HCT116 (cell line): ENCODE results near the gene LY6G6D. TPM values are rescaled to one million over a fixed set of nuclear protein-coding genes. Genes with fewer than 3 reads are reported as not detected.

Source experiments
- ATAC-seq: fragments of 200-7000 bp; cut with Tn5 transposase; 2 replicates; pipeline ENCODE4 v1.9.1; 2020; ENCODE audit warnings: mild to moderate bottlenecking, moderate library complexity
- BruUV-seq: library from RNA; stranded (reverse); fragments of 400-500 nt; replicated peaks from 2 replicates; lab custom pipeline; 2021; lab: Mats Ljungman, UMichigan
- CTCF ChIA-PET: fragments of 300-600 bp; sonication (Branson Sonifier 250); formaldehyde crosslinking; loops from one replicate; lab custom pipeline; 2021; ENCODE audit warnings: antibody characterized with exemption; lab: Charles Lee
- POLR2A ChIA-PET: fragments of 300-600, 350-600 bp; sonication (Branson Sonifier 250); formaldehyde crosslinking; loops from one replicate; lab custom pipeline; 2021; ENCODE audit warnings: antibody characterized with exemption; lab: Charles Lee
- RAD21 ChIA-PET, 2 experiments: fragments of 300-600 bp; sonication (Branson Sonifier 250); formaldehyde crosslinking; loops; one replicate each; lab custom pipeline; 2023; ENCODE audit warnings: low total read pairs in 2 of 2; ENCODE audit not compliant: uncharacterized antibody in 2 of 2, unreplicated experiment in 2 of 2, low non-redundant PET in 1 of 2; lab: Charles Lee
- DNase-seq: peaks from one replicate; pipeline ENCODE4 v3.0.0-alpha.2; 2010; ENCODE audit warnings: low read depth, low spot score
- H2AFZ ChIP-seq: fragments of 200-600 bp; shearing (Covaris generic), sonication (generic); 2 replicates; pipeline ENCODE4 v1.6.1; 2017; ENCODE audit warnings: low read depth, mixed run types, mixed read lengths, antibody characterized with exemption, low read length; ENCODE audit not compliant: poor library complexity, severe bottlenecking
- H3K27ac ChIP-seq: 2 replicates; pipeline ENCODE4 v1.5.1; 2012; ENCODE audit warnings: low read depth, low read length
- H3K27me3 ChIP-seq: fragments of 200-600 bp; sonication (generic); 2 replicates; pipeline ENCODE4 v1.6.1; 2016; ENCODE audit warnings: mixed run types, low read length, mixed read lengths; ENCODE audit not compliant: insufficient read depth
- H3K36me3 ChIP-seq, 2 experiments: fragments of 200-500 bp in 1 of 2; fragments of 200-600 bp in 1 of 2; sonication (Bioruptor generic) in 1 of 2; sonication (generic) in 1 of 2; 2 replicates each; pipeline versions ENCODE4 v1.5.1 to v1.6.1; 2014 to 2016; ENCODE audit warnings: low read length in 2 of 2, inconsistent platforms in 1 of 2, mixed read lengths in 1 of 2, mixed run types in 1 of 2; ENCODE audit not compliant: insufficient read depth in 2 of 2, control insufficient read depth in 1 of 2
- H3K4me1 ChIP-seq, 2 experiments: fragments of 200-600 bp in 1 of 2; sonication (generic) in 1 of 2; 2 replicates each; pipeline versions ENCODE4 v1.5.1 to v1.6.1; 2012 to 2017; ENCODE audit warnings: low read length in 2 of 2, inconsistent platforms in 1 of 2, mild to moderate bottlenecking in 1 of 2, mixed read lengths in 1 of 2, mixed run types in 1 of 2, moderate library complexity in 1 of 2; ENCODE audit not compliant: insufficient read depth in 2 of 2, control insufficient read depth in 1 of 2
- H3K4me2 ChIP-seq: fragments of 200-600 bp; sonication (generic); 2 replicates; pipeline ENCODE4 v1.6.1; 2017; ENCODE audit warnings: mixed run types, low read length, mixed read lengths
- H3K4me3 ChIP-seq, 2 experiments: fragments of 200-600 bp in 1 of 2; sonication (generic) in 1 of 2; replicated peaks in 1 of 2; 2 replicates each; pipeline ENCODE4 v1.5.1; 2011 to 2016; ENCODE audit warnings: low read length in 2 of 2, control low read depth in 1 of 2, low read depth in 1 of 2, mild to moderate bottlenecking in 1 of 2, mixed read lengths in 1 of 2, mixed run types in 1 of 2
- H3K79me2 ChIP-seq: fragments of 200-600 bp; sonication (generic); 2 replicates; pipeline ENCODE4 v1.6.1; 2017; ENCODE audit warnings: mild to moderate bottlenecking, mixed run types, low read length, moderate library complexity, mixed read lengths; ENCODE audit not compliant: insufficient read depth
- H3K9ac ChIP-seq: fragments of 200-600 bp; sonication (generic); 2 replicates; pipeline ENCODE4 v1.6.1; 2016; ENCODE audit warnings: low read length, mixed read lengths
- H3K9me2 ChIP-seq: fragments of 200-600 bp; sonication (generic), shearing (Covaris generic); 2 replicates; pipeline ENCODE4 v1.6.1; 2017; ENCODE audit warnings: mixed run types, mild to moderate bottlenecking, moderate library complexity; ENCODE audit not compliant: insufficient read depth
- H3K9me3 ChIP-seq, 2 experiments: fragments of 200-500 bp in 1 of 2; fragments of 200-600 bp in 1 of 2; sonication (Bioruptor generic) in 1 of 2; sonication (generic) in 1 of 2; 2 replicates each; pipeline ENCODE4 v1.6.1; 2014 to 2017; ENCODE audit warnings: low read length in 2 of 2, mixed read lengths in 2 of 2, inconsistent platforms in 1 of 2, low read depth in 1 of 2, mild to moderate bottlenecking in 1 of 2, mixed run types in 1 of 2, moderate library complexity in 1 of 2; ENCODE audit not compliant: control insufficient read depth in 1 of 2, insufficient read depth in 1 of 2
- H4K20me1 ChIP-seq: fragments of 200-600 bp; sonication (generic), shearing (Covaris generic); 2 replicates; pipeline ENCODE4 v1.6.1; 2017; ENCODE audit warnings: mixed run types, mild to moderate bottlenecking, moderate library complexity; ENCODE audit not compliant: insufficient read depth
- CBX3 ChIP-seq: IDR thresholded peaks from 2 replicates; pipeline ENCODE4 v1.6.1; 2012; ENCODE audit warnings: low read depth
- CEBPB ChIP-seq: IDR thresholded peaks from 2 replicates; pipeline ENCODE4 v1.6.1; 2012; ENCODE audit warnings: low read depth
- ELF1 ChIP-seq: IDR thresholded peaks from 2 replicates; pipeline ENCODE4 v1.6.1; 2012; ENCODE audit warnings: low read depth, borderline replicate concordance
- EZH2 ChIP-seq: fragments of 200-600 bp; sonication (generic); IDR thresholded peaks from 2 replicates; pipeline ENCODE4 v1.6.1; 2017; ENCODE audit warnings: antibody characterized with exemption, mixed run types
- EZH2phosphoT487 ChIP-seq: fragments of 200-600 bp; IDR thresholded peaks from 2 replicates; pipeline ENCODE4 v1.6.1; 2018; ENCODE audit warnings: antibody characterized with exemption, borderline replicate concordance
- FOSL1 ChIP-seq: IDR thresholded peaks from 2 replicates; pipeline ENCODE4 v1.6.1; 2012; ENCODE audit warnings: low read depth
- JUND ChIP-seq: IDR thresholded peaks from 2 replicates; pipeline ENCODE4 v1.6.1; 2012
- POLR2A ChIP-seq: IDR thresholded peaks from 2 replicates; pipeline ENCODE4 v1.7.0; 2011; ENCODE audit warnings: borderline replicate concordance; ENCODE audit not compliant: insufficient read depth, insufficient read length; ENCODE audit errors: extremely low read depth
- POLR2AphosphoS5 ChIP-seq: IDR thresholded peaks from 2 replicates; pipeline ENCODE4 v1.6.1; 2011; ENCODE audit warnings: mild to moderate bottlenecking, low read depth, low read length, moderate library complexity
- RAD21 ChIP-seq: IDR thresholded peaks from 2 replicates; pipeline ENCODE4 v1.6.1; 2012; ENCODE audit warnings: low read depth, mild to moderate bottlenecking
- SIN3A ChIP-seq: IDR thresholded peaks from 2 replicates; pipeline ENCODE4 v1.6.1; 2012; ENCODE audit warnings: low read depth
- SRF ChIP-seq: IDR thresholded peaks from 2 replicates; pipeline ENCODE4 v1.6.1; 2012; ENCODE audit warnings: low read depth
- ZFX ChIP-seq: fragments of 450-650 bp; IDR thresholded peaks from 2 replicates; pipeline ENCODE4 v1.6.1; 2017
- ZNF274 ChIP-seq: fragments of 200-500 bp; sonication (Bioruptor generic); IDR thresholded peaks from 2 replicates; pipeline ENCODE4 v1.6.1; 2014; ENCODE audit warnings: mild to moderate bottlenecking, low read depth, low read length, inconsistent platforms
- intact Hi-C: fragments of 100-400 bp; cut with micrococcal nuclease; formaldehyde crosslinking; loops from 2 replicates; pipeline ENCODE4 v1.10.0; 2022
- total RNA-seq: library from RNA; stranded (reverse); gene quantifications from one replicate; pipeline ENCODE4 v1.2.1, GENCODE V29; 2021; ENCODE audit not compliant: unreplicated experiment
- TF ChIP-seq, protein P1 (sequence below): IDR thresholded peaks from 2 replicates; pipeline ENCODE4 v1.6.1; 2012
- TF ChIP-seq, protein P2 (sequence below): IDR thresholded peaks from 2 replicates; pipeline ENCODE4 v1.6.1; 2011; ENCODE audit warnings: mild to moderate bottlenecking, low read length, moderate library complexity; ENCODE audit not compliant: insufficient replicate concordance; ENCODE audit errors: extremely low read depth
- TF ChIP-seq, protein P3 (sequence below): IDR thresholded peaks from 2 replicates; pipeline ENCODE4 v1.6.1; 2012; ENCODE audit warnings: low read depth
- TF ChIP-seq, protein P4 (sequence below), 3 experiments: fragments of 200-600 bp in 1 of 3; sonication (generic) in 1 of 3; IDR thresholded peaks in 2 of 3; conservative IDR thresholded peaks in 1 of 3; 2 replicates each; pipeline ENCODE4 v1.5.1; 2012 to 2017; ENCODE audit warnings: low read depth in 2 of 3, low read length in 2 of 3, antibody characterized with exemption in 1 of 3, borderline replicate concordance in 1 of 3, control low read depth in 1 of 3, mild to moderate bottlenecking in 1 of 3, mixed read lengths in 1 of 3, mixed run types in 1 of 3, moderate library complexity in 1 of 3; ENCODE audit not compliant: insufficient read depth in 1 of 3
- TF ChIP-seq, protein P5 (sequence below): IDR thresholded peaks from 2 replicates; pipeline ENCODE4 v1.6.1; 2012

LY6G6D gene
- total RNA-seq, 1 experiment from 2014 or later, result not detected

DNA sequence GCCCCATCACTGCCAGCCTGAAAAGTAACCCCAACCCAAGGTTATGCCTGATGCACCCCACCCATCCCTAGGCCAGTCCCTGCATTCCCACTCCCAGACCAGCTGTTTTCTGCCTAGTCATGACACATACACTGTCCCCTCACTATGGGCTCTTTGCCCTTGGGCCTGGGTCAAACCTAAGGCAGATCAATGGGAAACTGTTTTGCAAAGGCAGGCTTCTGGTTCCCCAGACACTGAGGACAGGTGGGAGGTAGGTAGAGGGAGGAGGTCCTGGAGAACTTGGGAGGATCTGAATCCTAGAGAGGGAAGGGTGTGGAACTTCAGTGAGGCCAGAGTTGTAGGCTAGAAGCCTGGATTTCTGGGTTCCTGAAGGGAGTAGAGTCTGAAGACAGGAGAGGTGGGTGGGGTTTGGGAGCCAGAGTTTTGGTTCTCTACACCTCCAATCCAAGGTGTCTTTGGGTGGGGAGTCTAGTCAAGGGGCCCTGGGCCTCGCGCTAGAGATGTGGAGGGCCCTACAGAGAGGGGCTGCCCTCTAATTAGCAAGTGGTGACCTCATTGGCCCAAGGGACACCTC lies 19.2 kb downstream of the LY6G6D start:
- ChIA-PET POLR2A (no interaction called here), CTCF (interaction anchor here (1.5 kb wide), 1 partner anchor 57 kb away, joined by 3 read pairs; no protein-coding TSS in a partner anchor), RAD21 (interaction anchor here in 1 of 2 experiments (1.1 kb wide), 1 partner anchor 41 kb away, joined by 4 read pairs; no protein-coding TSS in a partner anchor)
- Histone ChIP-seq H4K20me1 (no peaks in the 10 kb centered on the region; the same call in 1 of the 2 replicates), H3K27ac (peak overlapping the region; percentile 95), H3K9me2 (no peaks in the 10 kb centered on the region), H3K36me3 (peaks cover 25 to 31% of the 10 kb centered on the region in 2 experiments), H3K4me2 (peak overlapping the region; percentile 83), H3K9ac (peak overlapping the region; percentile 82), H3K27me3 (no peaks in the 10 kb centered on the region), H3K9me3 (no peaks in the 10 kb centered on the region), H3K79me2 (peaks cover 46% of the 10 kb centered on the region), H3K4me1 (peaks cover 38 to 61% of the 10 kb centered on the region in 2 experiments), H2AFZ (no peak overlapping the region), H3K4me3 (peak overlapping the region; percentile 74 to 91)
- TF ChIP-seq SRF, result no peak
- no peak for TF ChIP-seq FOSL1
- TF ChIP-seq POLR2AphosphoS5, result no peak
- TF ChIP-seq, protein P1, sequence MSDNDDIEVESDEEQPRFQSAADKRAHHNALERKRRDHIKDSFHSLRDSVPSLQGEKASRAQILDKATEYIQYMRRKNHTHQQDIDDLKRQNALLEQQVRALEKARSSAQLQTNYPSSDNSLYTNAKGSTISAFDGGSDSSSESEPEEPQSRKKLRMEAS, result no peak
- TF ChIP-seq JUND, result no peak
- no peak for TF ChIP-seq ZFX
- no peak for TF ChIP-seq POLR2A
- no peak for TF ChIP-seq ELF1
- no peak for TF ChIP-seq ZNF274
- TF ChIP-seq, protein P2, sequence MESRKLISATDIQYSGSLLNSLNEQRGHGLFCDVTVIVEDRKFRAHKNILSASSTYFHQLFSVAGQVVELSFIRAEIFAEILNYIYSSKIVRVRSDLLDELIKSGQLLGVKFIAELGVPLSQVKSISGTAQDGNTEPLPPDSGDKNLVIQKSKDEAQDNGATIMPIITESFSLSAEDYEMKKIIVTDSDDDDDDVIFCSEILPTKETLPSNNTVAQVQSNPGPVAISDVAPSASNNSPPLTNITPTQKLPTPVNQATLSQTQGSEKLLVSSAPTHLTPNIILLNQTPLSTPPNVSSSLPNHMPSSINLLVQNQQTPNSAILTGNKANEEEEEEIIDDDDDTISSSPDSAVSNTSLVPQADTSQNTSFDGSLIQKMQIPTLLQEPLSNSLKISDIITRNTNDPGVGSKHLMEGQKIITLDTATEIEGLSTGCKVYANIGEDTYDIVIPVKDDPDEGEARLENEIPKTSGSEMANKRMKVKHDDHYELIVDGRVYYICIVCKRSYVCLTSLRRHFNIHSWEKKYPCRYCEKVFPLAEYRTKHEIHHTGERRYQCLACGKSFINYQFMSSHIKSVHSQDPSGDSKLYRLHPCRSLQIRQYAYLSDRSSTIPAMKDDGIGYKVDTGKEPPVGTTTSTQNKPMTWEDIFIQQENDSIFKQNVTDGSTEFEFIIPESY, result no peak
- no peak for TF ChIP-seq SIN3A
- TF ChIP-seq, protein P3, sequence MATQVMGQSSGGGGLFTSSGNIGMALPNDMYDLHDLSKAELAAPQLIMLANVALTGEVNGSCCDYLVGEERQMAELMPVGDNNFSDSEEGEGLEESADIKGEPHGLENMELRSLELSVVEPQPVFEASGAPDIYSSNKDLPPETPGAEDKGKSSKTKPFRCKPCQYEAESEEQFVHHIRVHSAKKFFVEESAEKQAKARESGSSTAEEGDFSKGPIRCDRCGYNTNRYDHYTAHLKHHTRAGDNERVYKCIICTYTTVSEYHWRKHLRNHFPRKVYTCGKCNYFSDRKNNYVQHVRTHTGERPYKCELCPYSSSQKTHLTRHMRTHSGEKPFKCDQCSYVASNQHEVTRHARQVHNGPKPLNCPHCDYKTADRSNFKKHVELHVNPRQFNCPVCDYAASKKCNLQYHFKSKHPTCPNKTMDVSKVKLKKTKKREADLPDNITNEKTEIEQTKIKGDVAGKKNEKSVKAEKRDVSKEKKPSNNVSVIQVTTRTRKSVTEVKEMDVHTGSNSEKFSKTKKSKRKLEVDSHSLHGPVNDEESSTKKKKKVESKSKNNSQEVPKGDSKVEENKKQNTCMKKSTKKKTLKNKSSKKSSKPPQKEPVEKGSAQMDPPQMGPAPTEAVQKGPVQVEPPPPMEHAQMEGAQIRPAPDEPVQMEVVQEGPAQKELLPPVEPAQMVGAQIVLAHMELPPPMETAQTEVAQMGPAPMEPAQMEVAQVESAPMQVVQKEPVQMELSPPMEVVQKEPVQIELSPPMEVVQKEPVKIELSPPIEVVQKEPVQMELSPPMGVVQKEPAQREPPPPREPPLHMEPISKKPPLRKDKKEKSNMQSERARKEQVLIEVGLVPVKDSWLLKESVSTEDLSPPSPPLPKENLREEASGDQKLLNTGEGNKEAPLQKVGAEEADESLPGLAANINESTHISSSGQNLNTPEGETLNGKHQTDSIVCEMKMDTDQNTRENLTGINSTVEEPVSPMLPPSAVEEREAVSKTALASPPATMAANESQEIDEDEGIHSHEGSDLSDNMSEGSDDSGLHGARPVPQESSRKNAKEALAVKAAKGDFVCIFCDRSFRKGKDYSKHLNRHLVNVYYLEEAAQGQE, result no peak
- TF ChIP-seq, protein P4, sequence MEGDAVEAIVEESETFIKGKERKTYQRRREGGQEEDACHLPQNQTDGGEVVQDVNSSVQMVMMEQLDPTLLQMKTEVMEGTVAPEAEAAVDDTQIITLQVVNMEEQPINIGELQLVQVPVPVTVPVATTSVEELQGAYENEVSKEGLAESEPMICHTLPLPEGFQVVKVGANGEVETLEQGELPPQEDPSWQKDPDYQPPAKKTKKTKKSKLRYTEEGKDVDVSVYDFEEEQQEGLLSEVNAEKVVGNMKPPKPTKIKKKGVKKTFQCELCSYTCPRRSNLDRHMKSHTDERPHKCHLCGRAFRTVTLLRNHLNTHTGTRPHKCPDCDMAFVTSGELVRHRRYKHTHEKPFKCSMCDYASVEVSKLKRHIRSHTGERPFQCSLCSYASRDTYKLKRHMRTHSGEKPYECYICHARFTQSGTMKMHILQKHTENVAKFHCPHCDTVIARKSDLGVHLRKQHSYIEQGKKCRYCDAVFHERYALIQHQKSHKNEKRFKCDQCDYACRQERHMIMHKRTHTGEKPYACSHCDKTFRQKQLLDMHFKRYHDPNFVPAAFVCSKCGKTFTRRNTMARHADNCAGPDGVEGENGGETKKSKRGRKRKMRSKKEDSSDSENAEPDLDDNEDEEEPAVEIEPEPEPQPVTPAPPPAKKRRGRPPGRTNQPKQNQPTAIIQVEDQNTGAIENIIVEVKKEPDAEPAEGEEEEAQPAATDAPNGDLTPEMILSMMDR (IDR thresholded peaks at IDR 0.05 in 2 of 3, conservative IDR thresholded peaks at IDR 0.05 in 1 of 3; ENCODE audit: borderline replicate concordance in 1 of 3, insufficient read depth in 1 of 3, low read depth in 2 of 3, low read length in 2 of 3), result no peak
- TF ChIP-seq CBX3, result no peak
- TF ChIP-seq, protein P5, sequence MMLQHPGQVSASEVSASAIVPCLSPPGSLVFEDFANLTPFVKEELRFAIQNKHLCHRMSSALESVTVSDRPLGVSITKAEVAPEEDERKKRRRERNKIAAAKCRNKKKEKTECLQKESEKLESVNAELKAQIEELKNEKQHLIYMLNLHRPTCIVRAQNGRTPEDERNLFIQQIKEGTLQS, result no peak
- TF ChIP-seq CEBPB, result no peak
- TF ChIP-seq RAD21, result no peak
- no peak for TF ChIP-seq EZH2phosphoT487
- TF ChIP-seq EZH2, result no peak
- DNase-seq (no peak), ATAC-seq (no peak)
- BruUV-seq, result no TSS peak
- intact Hi-C loops, result no loop called here
